Effector memory CD8-positive, alpha-beta T cell (primary cell): ENCODE measurements around the gene AFF2.

Experiments used
- ATAC-seq: fragments of 150-1000 bp; cut with Tn5 transposase; replicated peaks from 2 replicates; pipeline ENCODE4 v1.10.0; 2021; ENCODE audit warnings: mild to moderate bottlenecking, moderate library complexity
- DNase-seq, 3 experiments: peaks; one replicate each; pipeline ENCODE4 v3.0.0; 2021
- H3K27ac Mint-ChIP-seq, 2 donors: one replicate each; pipeline ENCODE4 v1.8.0; 2022; ENCODE audit warnings: mild to moderate bottlenecking in 2 of 2, mixed read lengths in 2 of 2, moderate library complexity in 2 of 2
- H3K27me3 Mint-ChIP-seq, 2 donors: one replicate each; pipeline ENCODE4 v1.8.0; 2022; ENCODE audit warnings: mixed read lengths in 2 of 2
- H3K36me3 Mint-ChIP-seq: one replicate; pipeline ENCODE4 v1.8.0; 2022; ENCODE audit warnings: mild to moderate bottlenecking, moderate library complexity, mixed read lengths; ENCODE audit not compliant: insufficient read depth
- H3K4me1 Mint-ChIP-seq, 2 donors: one replicate each; pipeline ENCODE4 v1.8.0; 2022; ENCODE audit warnings: low read depth in 2 of 2, mixed read lengths in 2 of 2
- H3K4me3 Mint-ChIP-seq, 2 donors: one replicate each; pipeline ENCODE4 v1.8.0; 2022; ENCODE audit warnings: mild to moderate bottlenecking in 2 of 2, mixed read lengths in 2 of 2, moderate library complexity in 2 of 2
- H3K9me3 Mint-ChIP-seq, 2 donors: one replicate each; pipeline ENCODE4 v1.8.0; 2022; ENCODE audit warnings: mixed read lengths in 2 of 2

AFF2 gene

GRCh38 chrX:148612431-148612830, 112.0 kb downstream of the AFF2 start:
- ATAC-seq (no peak), DNase-seq (no peak)
- no peak overlapping the region for H3K27ac Mint-ChIP-seq
- H3K36me3 Mint-ChIP-seq = peaks cover 3% of the 10 kb centered on the region
- H3K27me3 Mint-ChIP-seq = no peaks in the 10 kb centered on the region
- no peak overlapping the region for H3K4me3 Mint-ChIP-seq
- no peaks in the 10 kb centered on the region for H3K4me1 Mint-ChIP-seq
- H3K9me3 Mint-ChIP-seq = peaks cover 0 to 2% of the 10 kb centered on the region in 2 donors

- H3K4me1 Mint-ChIP-seq = no peaks in the 10 kb centered on the region
- no peak overlapping the region for H3K4me3 Mint-ChIP-seq
- no peaks in the 10 kb centered on the region for H3K27me3 Mint-ChIP-seq
- no peak overlapping the region for H3K27ac Mint-ChIP-seq
- DNase-seq = no peak
- H3K9me3 Mint-ChIP-seq = no peaks in the 10 kb centered on the region
- no peak for ATAC-seq
- H3K36me3 Mint-ChIP-seq = peaks cover 3% of the 10 kb centered on the region
These were observed 113.2 kb downstream of the AFF2 start for GRCh38 chrX:148613636-148614035.

DNA sequence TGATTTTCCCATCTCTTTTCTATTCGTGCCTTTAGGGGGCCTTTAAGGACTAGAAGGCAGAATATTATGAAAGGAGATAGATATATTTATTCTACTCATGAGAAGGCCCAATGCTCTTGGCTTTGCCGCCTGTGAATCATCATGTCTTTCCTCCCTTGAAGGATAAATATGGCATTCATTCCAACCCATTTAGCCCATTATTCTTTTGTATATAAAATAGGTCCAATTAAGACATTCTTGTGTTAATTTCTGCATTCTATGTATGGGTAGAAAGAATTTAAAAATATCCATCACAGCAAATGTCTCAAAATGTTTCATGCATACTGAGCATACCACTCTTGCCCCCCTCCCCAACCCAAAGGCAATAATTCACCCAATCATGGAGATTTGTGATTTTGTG, 115.1 kb downstream of the AFF2 start:
- Mint-ChIP-seq H3K9me3 (no peaks in the 10 kb centered on the region), H3K27me3 (no peaks in the 10 kb centered on the region), H3K4me3 (no peak overlapping the region), H3K36me3 (peaks cover 3% of the 10 kb centered on the region), H3K4me1 (no peaks in the 10 kb centered on the region), H3K27ac (no peak overlapping the region)
- ATAC-seq (no peak), DNase-seq (no peak)

DNA sequence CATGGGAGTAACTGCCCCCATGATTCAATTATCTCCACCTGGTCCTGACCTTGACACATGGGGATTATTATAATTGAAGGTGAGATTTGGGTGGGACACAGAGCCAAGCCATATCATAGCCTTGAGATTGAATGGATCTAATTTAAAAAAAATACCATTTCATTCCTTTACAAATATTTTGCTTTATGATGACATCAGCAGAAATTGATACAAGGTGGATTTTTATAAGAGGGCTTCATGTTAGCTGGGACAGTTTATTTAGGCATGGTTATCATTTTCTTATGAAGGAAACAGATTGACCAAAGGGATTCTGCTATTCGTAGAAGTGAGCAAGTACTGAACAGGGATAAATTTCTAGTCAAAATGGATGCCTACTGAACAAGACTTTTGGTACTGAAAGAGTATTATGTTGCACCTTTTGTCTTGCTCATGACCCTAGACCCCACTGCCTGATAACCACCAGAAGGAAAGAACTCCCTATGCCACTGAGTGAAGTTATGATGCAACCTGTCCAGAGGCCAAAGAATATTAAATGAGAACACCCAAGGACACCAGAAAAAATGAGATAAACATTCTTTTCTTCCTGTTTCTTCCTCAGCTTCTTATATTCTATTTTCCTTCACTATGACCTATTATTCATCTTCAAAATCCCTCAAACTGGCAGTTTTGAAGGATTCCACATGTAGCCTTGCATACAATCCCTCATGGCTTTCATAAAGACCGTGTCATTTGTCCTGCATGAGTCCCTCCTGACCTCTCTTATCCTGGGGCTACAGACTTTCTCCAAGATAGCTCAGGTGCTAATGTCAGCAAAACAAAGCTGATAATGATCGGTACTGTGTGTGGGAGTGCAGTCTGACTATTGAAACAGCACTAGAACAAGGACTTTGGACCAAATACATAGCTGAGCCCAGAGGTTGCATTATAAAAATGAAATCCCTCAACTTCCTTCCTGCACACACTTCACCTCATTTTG, 118.3 kb downstream of the AFF2 start:
- no peak overlapping the region for H3K4me3 Mint-ChIP-seq
- ATAC-seq = no peak
- no peaks in the 10 kb centered on the region for H3K36me3 Mint-ChIP-seq
- H3K9me3 Mint-ChIP-seq = no peaks in the 10 kb centered on the region
- H3K27me3 Mint-ChIP-seq = no peaks in the 10 kb centered on the region
- no peak overlapping the region for H3K27ac Mint-ChIP-seq
- no peaks in the 10 kb centered on the region for H3K4me1 Mint-ChIP-seq
- DNase-seq = no peak

DNA sequence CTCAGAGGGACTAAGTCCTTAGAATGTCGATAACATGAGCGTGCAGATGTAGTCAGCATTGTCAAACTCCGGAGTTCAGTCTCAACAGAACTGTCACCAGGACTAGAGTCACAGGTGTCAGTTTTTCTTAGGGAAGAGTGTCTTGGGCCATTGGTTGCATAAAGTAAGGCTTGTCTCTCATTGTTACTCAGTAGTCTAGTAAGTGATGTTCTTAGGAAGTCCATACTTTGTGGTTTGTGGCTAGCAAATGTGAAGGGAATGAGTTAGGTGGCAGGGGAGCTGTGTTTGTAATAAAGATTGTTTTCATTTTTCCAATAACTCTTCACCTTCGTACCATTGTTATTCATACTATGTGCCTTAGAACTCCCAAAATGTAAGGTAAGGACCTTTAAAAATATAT, 119.6 kb downstream of the AFF2 start:
- H3K9me3 Mint-ChIP-seq = no peaks in the 10 kb centered on the region
- ATAC-seq (no peak), DNase-seq (no peak)
- no peaks in the 10 kb centered on the region for H3K27me3 Mint-ChIP-seq
- H3K27ac Mint-ChIP-seq = no peak overlapping the region
- H3K36me3 Mint-ChIP-seq = no peaks in the 10 kb centered on the region
- no peak overlapping the region for H3K4me3 Mint-ChIP-seq
- H3K4me1 Mint-ChIP-seq = no peaks in the 10 kb centered on the region

GRCh38 chrX:148624951-148625474, 124.6 kb downstream of the AFF2 start:
- no peaks in the 10 kb centered on the region for H3K36me3 Mint-ChIP-seq
- H3K27me3 Mint-ChIP-seq = no peaks in the 10 kb centered on the region
- no peak overlapping the region for H3K4me3 Mint-ChIP-seq
- DNase-seq (no peak), ATAC-seq (no peak)
- no peak overlapping the region for H3K27ac Mint-ChIP-seq
- no peaks in the 10 kb centered on the region for H3K4me1 Mint-ChIP-seq
- H3K9me3 Mint-ChIP-seq = no peaks in the 10 kb centered on the region

GRCh38 chrX:148628621-148629020, 128.2 kb downstream of the AFF2 start:
- Mint-ChIP-seq H3K9me3 (no peaks in the 10 kb centered on the region), H3K27me3 (no peaks in the 10 kb centered on the region), H3K27ac (no peak overlapping the region), H3K36me3 (no peaks in the 10 kb centered on the region), H3K4me3 (no peak overlapping the region), H3K4me1 (no peaks in the 10 kb centered on the region)
- ATAC-seq (no peak), DNase-seq (no peak)

DNA sequence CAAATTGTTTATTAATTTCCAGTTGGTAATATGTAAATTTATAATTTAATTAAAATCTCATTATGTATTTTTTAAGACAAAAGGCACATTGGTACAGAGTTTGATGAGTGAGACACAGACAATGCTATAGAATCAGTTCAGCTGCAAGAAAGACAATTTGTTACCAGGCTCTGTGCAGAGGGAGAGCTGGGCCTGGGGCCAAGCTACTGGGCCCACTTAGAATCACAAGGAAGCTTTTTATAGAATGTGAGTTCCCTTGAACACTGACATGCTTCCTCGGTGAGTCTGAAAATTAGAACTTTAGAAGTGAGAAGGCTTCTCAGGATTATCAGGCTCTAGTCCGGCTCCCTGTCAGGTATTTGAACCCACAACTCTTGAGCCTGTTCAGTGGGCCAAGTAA, 129.0 kb downstream of the AFF2 start:
- H3K27me3 Mint-ChIP-seq = no peaks in the 10 kb centered on the region
- no peak overlapping the region for H3K27ac Mint-ChIP-seq
- ATAC-seq (no peak), DNase-seq (no peak)
- no peaks in the 10 kb centered on the region for H3K9me3 Mint-ChIP-seq
- no peaks in the 10 kb centered on the region for H3K36me3 Mint-ChIP-seq
- no peaks in the 10 kb centered on the region for H3K4me1 Mint-ChIP-seq
- no peak overlapping the region for H3K4me3 Mint-ChIP-seq

GRCh38 chrX:148632444-148632843, 132.0 kb downstream of the AFF2 start:
- Mint-ChIP-seq H3K36me3 (no peaks in the 10 kb centered on the region), H3K4me1 (no peaks in the 10 kb centered on the region), H3K27ac (no peak overlapping the region), H3K4me3 (no peak overlapping the region), H3K9me3 (no peaks in the 10 kb centered on the region), H3K27me3 (no peaks in the 10 kb centered on the region)
- DNase-seq (no peak), ATAC-seq (no peak)

- Mint-ChIP-seq H3K27ac (no peak overlapping the region), H3K9me3 (no peaks in the 10 kb centered on the region), H3K4me1 (no peaks in the 10 kb centered on the region), H3K36me3 (no peaks in the 10 kb centered on the region), H3K27me3 (no peaks in the 10 kb centered on the region), H3K4me3 (no peak overlapping the region)
- ATAC-seq (no peak), DNase-seq (no peak)
These were observed 132.9 kb downstream of the AFF2 start for GRCh38 chrX:148633218-148633908.

- DNase-seq (no peak), ATAC-seq (no peak)
- Mint-ChIP-seq H3K27me3 (no peaks in the 10 kb centered on the region), H3K27ac (no peak overlapping the region), H3K36me3 (no peaks in the 10 kb centered on the region), H3K4me1 (no peaks in the 10 kb centered on the region), H3K9me3 (no peaks in the 10 kb centered on the region), H3K4me3 (no peak overlapping the region)
These were observed 134.2 kb downstream of the AFF2 start for GRCh38 chrX:148634591-148634990.

DNA sequence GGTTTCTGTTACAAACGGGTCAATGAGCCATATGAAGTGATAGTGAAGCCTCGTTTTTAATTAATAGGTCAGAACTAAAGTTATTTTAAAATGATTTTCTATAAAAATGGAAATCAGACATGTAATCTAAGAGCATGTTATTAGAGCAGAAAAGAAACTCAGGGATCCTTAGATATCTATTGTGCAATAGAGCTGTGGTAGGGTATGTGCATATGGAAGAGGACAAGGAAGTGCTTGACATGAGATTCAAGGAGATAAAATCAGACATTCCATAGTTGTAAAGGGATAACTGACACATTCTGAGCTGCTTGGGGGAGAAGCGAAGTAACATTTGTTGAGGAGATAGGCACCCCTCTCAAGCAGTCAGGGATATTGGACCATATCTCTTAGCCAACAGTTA, 143.0 kb downstream of the AFF2 start:
- no peak overlapping the region for H3K27ac Mint-ChIP-seq
- peaks cover 0 to 1% of the 10 kb centered on the region in 2 donors for H3K4me1 Mint-ChIP-seq
- H3K27me3 Mint-ChIP-seq = peaks cover 5 to 15% of the 10 kb centered on the region in 2 donors
- H3K4me3 Mint-ChIP-seq = no peak overlapping the region
- ATAC-seq (no peak), DNase-seq (no peak)
- H3K9me3 Mint-ChIP-seq = no peaks in the 10 kb centered on the region
- H3K36me3 Mint-ChIP-seq = no peaks in the 10 kb centered on the region

GRCh38 chrX:148647651-148648050, 147.2 kb downstream of the AFF2 start:
- Mint-ChIP-seq H3K4me1 (peaks cover 0 to 1% of the 10 kb centered on the region in 2 donors), H3K9me3 (no peaks in the 10 kb centered on the region), H3K36me3 (no peaks in the 10 kb centered on the region), H3K27me3 (peaks cover under 1 to 3% of the 10 kb centered on the region in 2 donors), H3K27ac (no peak overlapping the region), H3K4me3 (no peak overlapping the region)
- no peak for DNase-seq
- ATAC-seq = no peak
